DMS79 (cell line): ENCODE results near the gene SRPX2.

Experiments used
- DNase-seq: peaks from one replicate; lab custom pipeline; 2025; lab: John Stamatoyannopoulos, UW

Gene SRPX2

DNA sequence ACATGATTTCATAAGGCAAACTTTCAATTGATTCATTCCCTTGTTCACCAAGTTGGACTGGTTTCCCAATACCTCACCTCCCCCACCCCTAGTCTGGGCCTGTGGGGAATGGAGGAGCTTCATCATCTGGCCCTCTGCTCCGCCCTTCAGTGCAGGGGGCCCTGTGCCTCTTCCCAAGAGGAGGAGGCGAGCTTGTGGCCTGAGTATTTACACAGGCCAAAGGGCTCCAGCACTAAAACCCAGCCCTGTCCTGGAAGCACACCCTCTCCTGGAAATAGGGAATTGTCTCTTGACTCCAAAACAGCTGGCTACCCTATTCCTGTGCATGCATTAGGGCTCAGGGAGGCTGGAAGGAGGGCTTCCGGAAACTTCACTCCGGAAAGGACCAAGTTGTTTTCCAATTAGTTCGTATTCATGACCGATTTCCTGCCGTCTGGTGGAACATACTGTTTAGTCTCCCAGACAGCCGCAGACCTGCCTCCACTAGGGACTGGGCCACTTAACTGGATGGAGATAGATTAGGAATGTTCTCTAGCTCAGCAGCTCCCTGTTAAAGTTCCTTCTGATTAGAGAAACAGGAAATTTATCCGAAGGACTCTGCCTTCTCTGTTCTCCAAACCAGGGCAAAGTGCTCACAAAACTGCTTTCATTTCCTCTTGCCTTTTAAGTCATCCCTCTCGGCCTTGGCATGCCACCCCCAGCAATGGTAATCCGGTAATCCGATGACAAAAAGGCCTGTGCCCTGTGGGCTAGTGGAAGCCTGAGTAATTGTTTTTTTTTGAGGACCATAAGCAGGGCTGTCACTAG lies 5.8 kb downstream of the SRPX2 start:
- DNase-seq, result no peak

DNA sequence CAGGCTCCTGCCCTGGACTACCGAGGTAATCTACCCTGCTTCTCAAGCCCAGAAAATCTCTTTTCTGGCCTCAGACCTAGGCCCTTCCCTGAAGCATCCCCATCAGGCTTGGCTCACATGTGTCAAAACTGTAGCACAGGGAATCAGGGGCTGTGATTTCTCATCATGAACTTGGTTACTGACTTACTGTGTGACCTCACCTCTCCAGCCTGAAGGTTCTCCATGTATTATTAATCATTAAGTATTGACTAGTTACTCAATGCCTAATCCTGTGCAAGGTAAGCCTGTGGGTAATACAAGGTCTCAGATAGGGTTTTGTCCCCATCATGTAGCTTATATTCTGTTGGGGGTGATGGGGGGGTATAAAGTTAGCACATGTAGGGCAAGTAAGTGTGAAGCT lies 6.8 kb downstream of the SRPX2 start:
- no peak for DNase-seq

DNA sequence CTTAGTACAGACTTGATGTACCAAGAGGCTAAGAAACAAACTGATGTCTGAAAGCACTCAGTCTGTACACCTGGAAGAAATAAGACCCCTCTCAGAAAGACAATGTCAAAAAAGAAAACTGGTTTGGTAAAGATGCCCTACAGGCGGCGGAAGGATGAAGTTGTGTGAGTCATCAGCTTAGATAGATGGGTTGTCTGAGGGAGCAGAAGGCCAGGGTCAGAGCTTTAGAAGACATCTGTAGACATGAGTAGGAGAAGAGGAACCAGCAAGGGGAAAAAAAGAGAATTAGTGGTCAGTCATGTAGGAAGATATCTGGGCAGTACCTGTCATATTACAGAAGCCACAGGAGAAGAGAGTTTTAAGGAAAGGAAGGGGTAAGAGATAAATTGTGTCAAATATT lies 8.3 kb downstream of the SRPX2 start:
- no peak for DNase-seq

DNA sequence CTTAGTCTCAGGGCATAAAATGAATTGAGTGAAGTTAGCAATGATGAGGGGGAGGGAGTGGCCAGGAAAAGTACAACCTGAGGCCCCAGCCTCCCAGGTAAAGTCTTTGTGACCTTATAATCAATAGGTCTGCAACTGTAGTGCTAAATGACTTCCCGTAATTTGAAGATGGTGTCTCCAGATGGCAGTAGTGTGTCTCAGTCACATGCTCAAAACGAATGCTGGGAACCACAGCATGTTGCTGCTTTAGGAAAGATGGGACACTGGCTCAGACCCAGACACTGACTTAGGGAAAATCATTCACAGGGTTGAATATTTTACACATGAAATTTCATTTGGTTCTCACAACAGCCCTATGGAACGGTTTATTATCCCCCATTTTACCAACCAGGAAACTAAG lies 10.3 kb downstream of the SRPX2 start:
- no peak for DNase-seq

DNA sequence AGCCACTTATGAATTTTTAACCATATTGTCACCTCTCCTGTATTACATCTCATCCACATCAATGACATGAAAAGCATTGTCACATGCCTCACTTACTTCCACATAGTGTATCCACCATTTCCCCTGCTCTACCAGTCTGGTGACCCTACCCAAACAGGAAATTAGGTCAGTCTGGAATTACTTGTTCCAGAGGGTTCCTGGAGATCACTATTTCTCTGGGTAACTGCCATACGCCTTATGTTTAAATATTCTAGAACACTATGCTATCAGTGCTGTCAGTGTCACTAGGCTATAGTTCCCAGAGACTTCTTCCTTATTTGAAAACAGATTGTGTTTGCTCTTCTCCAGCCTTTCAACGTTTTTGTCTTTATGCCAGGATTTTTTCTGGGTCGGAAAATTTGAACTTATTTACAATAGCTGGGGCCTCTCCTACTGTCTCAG lies 15.0 kb downstream of the SRPX2 start:
- DNase-seq, result no peak

DNA sequence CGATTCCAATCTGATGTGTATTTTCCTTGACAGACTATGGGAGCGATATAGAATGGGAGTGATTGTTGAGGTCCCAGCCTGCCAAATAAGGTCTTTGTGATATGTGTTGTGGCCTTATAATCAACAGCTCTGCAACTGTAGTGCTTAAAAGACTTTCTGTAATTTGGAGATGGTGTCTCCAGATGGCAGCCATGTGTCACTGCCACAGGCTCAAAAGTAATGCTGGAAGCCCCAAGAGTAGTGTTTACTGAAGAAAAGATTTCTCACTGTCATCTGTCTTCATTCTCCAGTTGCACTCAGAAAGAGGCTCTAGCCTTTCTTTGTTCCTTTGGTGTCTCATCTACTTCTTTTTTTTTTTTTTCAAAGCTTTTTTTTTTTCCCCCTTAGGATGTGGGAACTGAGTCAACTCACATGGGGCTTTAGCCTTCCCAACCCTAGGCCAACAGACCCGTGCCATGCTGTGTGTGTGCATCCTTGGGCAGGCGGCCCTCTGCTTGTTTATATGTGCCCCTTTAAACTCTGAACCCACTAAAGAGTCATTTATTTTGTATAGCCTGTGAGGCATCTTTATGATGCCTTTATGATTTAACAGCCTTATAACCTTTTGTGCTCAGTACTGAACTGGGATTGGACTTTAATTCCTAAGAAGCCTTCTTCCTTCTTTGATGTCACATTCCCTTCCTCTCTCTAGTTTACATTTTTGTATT lies 15.6 kb downstream of the SRPX2 start:
- no peak for DNase-seq

DNA sequence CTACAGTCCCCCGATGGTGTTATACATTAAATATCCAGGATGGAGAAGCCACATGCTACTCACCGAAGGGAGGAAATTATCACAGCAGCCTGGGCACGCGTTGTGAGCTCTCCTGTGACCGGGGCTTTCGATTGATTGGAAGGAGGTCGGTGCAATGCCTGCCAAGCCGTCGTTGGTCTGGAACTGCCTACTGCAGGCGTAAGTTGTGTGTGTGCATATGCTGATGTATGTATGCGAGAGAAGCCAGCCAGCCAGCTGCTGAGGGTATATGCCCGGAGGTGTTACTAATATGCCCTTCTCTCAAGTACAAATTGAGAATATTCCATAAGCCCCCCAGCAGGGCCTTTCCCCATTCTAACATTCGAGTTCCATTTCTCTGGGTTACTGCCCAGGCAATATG lies 18.2 kb downstream of the SRPX2 start:
- DNase-seq, result no peak

DNA sequence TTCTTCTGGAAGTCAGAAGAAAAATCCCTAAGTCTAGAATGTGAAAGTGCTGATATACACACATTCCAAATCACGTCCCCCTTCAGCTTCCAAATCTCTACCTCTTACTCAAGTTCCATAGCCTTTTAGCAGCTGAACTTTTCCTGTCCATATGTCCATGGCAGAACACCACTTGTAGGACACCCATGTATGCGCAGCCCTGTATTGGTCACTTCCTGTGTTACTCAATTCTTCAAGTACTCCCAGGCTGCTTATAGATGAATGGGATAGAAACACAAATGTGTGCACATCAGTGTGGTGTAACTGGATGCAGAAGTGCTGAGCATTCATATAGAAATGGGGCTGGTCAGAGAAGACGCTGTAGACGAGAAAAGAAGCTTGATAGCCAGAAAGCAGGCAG lies 18.8 kb downstream of the SRPX2 start:
- no peak for DNase-seq

DNA sequence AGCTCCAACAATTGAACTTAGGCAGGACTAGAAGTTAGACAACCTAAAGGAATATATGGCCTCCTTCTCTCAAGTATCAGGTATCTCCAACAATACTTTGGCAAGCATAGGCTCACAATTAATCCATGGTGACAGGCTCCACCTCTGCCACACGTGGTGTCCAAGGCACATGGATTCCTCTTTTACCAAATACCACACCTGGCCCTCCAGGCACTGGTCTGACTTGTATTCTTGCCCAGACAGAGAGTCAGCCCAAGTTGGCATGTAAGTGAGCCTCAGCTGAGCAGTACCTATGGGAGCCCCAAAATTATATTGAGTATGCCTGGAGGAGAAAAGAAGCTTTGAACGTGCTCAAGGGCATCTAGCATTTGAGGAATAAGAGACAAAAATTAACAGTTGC lies 19.6 kb downstream of the SRPX2 start:
- no peak for DNase-seq

DNA sequence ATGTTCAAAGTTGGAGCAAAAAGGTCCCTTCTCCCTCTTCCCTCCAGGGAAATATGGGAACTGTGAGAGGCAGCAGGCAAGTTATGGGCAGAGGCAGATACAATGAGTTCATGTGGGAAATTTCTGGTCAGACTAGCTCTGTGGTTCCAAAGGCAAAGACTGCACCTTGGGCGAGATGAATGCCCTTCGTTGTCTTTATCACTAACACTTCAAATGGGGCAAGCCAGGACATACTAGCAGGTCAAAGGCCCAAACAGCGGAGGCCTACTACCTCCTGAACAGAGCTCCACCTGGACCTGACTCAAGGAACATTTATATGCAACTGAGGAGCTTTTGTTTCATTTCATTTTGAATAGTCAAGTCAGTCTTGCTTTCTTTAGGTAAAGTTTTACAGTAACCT lies 29.0 kb downstream of the SRPX2 start:
- DNase-seq, result no peak

DNA sequence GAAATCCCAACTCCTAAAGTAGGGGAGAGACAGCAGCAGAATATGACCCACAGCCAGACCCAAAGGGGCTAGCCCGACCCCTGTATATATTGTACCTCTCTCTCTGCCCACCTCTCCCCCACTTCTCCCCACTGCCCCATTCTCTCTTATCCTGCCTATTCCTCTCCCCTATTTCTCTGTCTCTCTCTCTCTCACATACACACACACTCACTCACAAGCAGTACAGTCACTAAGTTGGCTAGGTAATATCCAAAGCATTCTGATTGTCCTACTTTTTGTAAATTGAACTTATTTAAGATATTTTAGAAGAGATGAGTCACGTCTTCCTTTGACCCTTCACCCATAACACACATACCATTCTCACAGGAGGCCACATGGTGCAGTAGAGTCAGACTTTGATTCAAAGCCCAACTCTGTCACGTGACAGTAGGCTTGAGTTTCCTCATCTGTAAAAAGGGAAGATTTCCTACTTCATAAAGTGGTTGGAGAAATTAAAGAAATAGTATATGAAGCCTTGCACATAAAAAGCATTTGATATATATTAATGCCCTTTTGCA lies 29.5 kb downstream of the SRPX2 start:
- DNase-seq, result no peak

DNA sequence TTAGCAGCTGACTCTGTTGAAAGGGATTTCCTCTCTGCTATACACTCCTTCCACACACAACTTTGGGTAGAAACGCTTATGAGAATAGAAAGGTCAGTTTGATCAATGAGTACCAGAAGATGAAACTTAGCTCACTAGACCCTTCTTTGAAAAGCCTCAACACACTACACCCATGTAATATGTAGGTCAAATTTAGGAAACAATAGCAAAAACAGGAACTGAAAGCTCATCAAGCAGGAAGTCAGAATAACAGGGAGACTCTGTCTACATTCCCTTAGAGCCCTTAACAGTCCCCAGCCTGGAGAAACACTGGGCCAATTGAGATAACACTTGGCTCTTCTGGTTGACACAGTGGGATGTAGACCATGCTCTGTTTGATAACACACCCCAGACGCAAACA lies 30.7 kb downstream of the SRPX2 start:
- DNase-seq, result no peak

DNA sequence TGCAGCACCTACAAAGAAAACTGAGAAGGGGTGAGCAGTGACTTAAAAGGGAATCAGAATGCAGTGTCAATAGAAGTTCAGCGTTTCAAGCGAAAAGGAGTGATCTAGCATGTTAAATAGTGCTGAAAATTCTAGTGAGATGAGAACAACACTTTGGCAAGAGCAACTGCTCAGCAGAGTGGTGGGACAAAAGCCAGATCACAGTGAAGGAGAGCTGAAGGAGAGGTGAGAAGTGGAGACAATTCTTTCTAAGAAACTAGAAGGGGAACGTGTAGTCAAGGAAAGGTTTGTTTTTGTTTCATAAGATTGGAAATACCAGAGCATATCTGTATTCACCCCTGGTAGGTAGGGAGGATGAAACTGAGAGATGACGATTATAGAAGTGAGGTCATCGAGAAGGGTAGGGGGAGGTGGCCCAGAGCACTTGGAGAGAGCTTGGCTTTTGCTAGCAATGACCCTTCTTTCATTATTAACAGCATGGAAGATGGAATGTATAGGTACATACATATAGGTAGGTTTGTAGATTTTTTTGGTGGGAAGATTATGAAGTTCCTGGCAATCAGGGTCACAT lies 33.7 kb downstream of the SRPX2 start:
- no peak for DNase-seq

DNA sequence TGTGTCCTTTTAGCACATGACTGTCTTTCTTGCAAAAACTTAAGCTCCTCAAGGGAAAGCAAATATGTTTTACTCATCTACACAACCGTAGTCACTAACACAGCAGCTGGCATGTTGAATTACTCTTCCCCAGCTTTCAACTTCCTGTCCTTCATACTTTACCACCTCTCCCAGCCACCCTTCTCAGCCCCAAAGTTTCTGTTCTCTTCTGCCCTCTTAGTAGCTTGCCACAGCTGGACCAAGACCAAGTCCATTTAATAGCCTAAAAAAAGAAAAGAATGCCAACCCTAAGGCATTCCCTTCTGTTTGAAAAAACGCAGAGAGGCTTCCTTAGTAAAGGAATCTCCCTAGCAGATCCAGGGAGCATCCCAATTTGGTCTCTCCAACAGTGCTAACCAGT lies 36.8 kb downstream of the SRPX2 start:
- no peak for DNase-seq

DNA sequence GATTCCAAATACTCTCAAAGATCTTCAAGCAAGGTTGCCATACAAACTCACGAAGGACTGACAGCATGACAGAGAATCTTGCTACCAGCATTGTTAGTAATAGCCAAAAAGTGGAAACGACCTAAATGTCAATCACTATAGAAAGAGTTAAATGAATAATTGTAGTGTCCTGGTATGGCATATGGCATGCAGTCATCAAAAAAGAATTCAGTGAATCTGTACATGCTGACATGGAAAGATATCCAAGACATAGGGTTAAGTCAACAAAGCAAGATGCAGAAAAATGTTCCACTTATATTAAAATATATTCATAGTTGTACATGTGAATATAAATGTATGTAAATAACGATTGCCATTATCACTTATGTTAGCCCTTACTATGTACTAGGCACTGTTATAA lies 37.6 kb downstream of the SRPX2 start:
- no peak for DNase-seq

DNA sequence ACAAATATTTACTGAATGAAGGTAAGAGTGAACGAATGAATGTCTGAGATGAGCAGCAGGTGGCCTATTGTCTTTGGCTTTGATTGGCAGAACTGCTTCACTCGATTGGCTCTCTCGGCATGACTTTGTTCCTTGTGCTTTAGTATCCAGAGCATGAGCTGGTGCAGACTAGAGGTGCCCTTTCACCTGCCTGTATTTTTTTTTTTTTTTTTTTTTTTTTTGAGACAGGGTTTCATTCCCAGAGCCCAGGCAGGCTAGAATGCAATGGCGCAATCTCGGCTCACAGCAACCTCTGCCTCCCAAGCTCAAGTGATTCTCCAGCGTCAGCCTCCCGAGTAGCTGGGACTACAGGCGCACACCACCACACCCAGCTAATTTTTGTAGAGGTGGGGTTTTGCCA lies 38.9 kb downstream of the SRPX2 start:
- no peak for DNase-seq

DNA sequence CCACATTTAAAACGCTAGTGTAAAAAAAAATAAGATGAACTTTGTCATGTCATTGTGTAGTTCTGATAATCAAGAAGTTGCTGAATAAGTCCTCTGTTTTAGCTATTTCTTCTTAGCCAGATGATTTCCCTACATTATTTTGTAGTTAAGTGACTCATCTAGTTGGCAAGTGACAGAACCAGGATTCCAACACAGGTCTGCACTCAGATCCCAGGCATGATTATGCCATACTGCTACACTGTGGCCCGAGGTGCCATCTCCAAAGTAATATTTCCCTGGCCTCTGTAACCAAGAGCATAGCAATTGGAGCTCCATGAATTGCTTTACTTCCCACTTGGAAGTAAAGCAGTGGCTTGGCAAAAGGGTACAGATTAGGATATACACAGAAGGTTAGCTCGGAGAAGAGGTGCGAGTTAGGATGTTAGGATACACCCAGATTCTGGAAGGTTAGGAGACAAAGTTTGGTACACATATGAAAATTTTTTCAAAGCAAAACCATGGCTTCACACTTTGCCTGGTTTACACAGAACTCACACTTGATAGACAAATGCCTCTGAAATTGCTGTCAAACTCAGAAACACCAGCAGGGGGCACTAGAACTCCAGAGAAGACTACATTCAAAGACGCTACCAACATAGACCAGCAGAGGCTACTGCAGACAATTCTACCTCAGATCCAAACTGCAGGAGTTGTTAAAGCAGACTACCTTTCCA lies 41.4 kb downstream of the SRPX2 start:
- no peak for DNase-seq

DNA sequence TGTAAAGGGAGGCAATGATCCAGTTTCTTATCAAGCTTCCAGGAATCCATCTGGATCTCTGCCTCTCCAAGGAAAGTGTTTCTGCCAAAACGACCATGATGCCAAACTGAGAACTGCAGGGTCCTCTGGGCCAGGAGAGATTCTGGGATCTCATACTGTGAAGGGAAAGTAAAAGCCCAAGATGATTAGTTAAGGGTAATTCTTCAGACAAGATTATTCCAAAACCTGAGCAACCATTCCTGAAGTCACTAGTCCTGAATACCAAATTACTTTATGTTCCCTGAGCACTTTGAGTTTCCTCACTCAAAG lies 42.0 kb downstream of the SRPX2 start:
- DNase-seq, result no peak

DNA sequence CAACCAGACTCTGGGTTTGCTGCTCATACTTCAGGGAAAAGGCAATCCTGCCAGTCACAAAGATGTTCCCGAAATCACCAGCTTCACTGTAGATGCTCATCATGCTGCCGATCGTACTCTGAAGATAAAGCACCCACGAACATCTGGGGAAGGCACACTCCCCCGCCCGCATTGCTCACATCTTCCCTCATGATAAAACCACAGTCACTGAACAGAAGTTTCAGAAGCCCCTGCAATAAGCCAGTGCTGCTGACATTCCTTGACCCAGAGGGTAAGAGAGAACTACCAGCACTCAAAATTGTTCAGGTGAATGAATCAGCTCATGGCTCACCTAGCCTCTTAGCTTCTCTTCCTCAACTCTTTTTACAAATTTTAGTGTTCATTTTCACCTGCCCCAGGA lies 43.1 kb downstream of the SRPX2 start:
- DNase-seq, result no peak

DNA sequence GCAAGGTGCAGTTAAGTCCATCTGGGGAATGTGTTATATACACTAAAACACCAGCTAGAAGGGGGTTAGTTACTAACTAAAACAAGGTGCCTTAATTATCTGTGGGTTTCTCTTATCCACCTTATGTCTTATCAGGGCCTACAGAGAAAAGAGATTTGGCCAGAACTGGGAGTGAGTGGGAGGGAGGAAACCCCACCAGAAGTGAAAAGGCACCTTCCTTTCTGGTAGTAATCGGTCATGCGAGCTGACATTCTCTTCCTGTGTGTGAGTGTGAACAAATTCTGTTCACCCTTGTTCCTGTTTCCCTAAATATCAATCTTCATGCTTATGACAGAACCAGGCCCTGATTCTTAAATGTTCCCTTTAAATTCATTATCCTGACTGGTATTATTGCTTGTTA lies 43.5 kb downstream of the SRPX2 start:
- DNase-seq, result no peak

DNA sequence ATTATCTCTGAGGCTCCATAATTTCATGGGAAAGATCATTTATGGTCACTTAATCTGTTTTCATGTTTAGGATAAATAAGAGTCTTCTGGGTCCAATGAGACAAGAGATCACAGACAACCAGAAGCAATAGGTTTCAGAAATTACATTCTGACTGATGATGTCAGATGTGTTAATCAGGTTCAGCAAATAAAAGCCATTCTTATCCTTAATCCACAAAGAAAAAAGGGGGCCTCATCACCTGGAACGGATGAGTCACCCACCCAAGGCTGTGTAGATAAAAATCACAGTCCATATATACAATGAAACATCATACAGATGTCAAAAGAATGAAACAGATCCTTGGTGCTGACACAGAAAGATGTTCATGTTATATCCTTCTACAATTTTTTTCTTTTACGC lies 51.3 kb downstream of the SRPX2 start:
- DNase-seq, result no peak

DNA sequence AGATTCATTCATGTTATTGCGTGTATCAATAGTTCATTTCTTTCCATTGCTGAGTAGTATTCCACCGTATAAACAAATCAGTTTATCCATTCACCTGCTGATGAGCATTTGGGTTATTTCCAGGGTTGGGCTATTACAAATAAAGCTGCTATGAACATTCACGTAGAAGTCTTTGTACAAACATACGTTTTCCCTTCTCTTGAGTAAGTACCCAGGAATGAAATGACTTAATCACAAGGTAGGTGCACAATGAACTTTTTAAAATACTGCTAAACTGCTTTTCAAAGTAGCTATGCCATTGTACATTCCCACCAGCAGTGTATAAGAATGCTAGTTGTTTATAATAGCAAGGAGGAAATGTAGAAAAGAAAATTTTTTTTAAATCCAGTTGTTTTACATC lies 52.0 kb downstream of the SRPX2 start:
- DNase-seq, result no peak
